NCI-H2227 (cell line): ENCODE measurements around the gene HOXD10.

Experiments
- DNase-seq: peaks from one replicate; lab custom pipeline; 2025; ENCODE audit not compliant: unreplicated experiment; lab: John Stamatoyannopoulos, UW

HOXD10 gene

GRCh38 chr2:176082525-176082823 lies 34.1 kb upstream of the HOXD10 start:
- DNase-seq = no peak

GRCh38 chr2:176082824-176083751 lies 33.5 kb upstream of the HOXD10 start:
- DNase-seq = peak; percentile 64

- no peak for DNase-seq
These were observed 32.7 kb upstream of the HOXD10 start, which contains the start of gene EVX2 for GRCh38 chr2:176083796-176084261. EVX2 (minus strand) TSS chr2:176083962; CDS start chr2:176083776, 186 bp downstream.

GRCh38 chr2:176084611-176085119 lies 31.9 kb upstream of the HOXD10 start:
- no peak for DNase-seq

GRCh38 chr2:176085120-176085788 lies 31.3 kb upstream of the HOXD10 start:
- DNase-seq = no peak

GRCh38 chr2:176085861-176086771 lies 30.5 kb upstream of the HOXD10 start:
- peak; percentile 68 for DNase-seq

GRCh38 chr2:176087330-176088047 lies 29.1 kb upstream of the HOXD10 start:
- no peak for DNase-seq

- peak; percentile 80 for DNase-seq
These were observed 28.3 kb upstream of the HOXD10 start for GRCh38 chr2:176088048-176088936.

GRCh38 chr2:176088937-176089842 lies 27.4 kb upstream of the HOXD10 start:
- no peak for DNase-seq

GRCh38 chr2:176089843-176090395 lies 26.7 kb upstream of the HOXD10 start:
- no peak for DNase-seq

GRCh38 chr2:176090862-176091261 lies 25.7 kb upstream of the HOXD10 start:
- no peak for DNase-seq

- DNase-seq = peak; percentile 56
These were observed 25.0 kb upstream of the HOXD10 start for GRCh38 chr2:176091329-176092258.

- DNase-seq = peak; percentile 89
These were observed 24.1 kb upstream of the HOXD10 start, which contains the start of gene HOXD13 for GRCh38 chr2:176092270-176093144. HOXD13 (plus strand) TSS chr2:176092721; CDS start chr2:176092891, 170 bp downstream.

- DNase-seq = peak; percentile 74
These were observed 23.3 kb upstream of the HOXD10 start for GRCh38 chr2:176093145-176093897.

- DNase-seq = no peak
These were observed 22.7 kb upstream of the HOXD10 start for GRCh38 chr2:176093898-176094249.
